ENCODE data around the gene TLR6.
"Not testable (repeated sequence)": the region's sequence is repeated elsewhere in the genome, so short reads cannot be mapped to it uniquely, and the experiment has no call there.

- TF ChIP-seq CTCF (conservative IDR thresholded peaks at IDR 0.05; ENCODE audit: low read depth, low read length); EZH2 (IDR thresholded peaks at IDR 0.05; ENCODE audit: borderline replicate concordance, low read depth, low read length, poor library complexity, severe bottlenecking): not testable (repeated sequence)
Measured at GRCh38 chr4:38807462-38807861, 49.2 kb downstream of the TLR6 start.

Measured in A673 (cell line).